ENCODE results near the gene FMN2.

Gene FMN2

DNA sequence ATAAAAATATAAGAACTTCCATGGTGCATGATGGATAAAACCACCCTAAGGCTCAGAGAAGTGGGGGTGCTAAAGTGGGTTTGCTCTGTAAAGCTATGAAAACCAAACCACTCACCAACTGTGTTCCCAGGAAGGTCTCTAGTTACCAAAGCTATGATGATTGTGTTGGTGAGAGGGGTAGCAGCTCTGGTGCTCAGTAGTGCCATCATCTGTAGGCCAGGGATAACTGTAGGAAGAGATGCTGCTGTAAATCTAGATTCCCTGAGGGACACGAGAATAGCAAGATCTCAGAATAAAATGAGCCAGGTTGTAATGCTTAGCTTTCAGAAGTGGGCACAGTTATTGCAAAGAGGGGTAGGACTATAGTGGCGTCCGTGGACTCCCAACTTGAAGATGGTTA lies 395.8 kb downstream of the FMN2 start:
- H3K4me3 ChIP-seq (replicated peaks; ENCODE audit: insufficient read depth, low read length) = no peak overlapping the region
- TF ChIP-seq CTCF (IDR thresholded peaks at IDR 0.05; ENCODE audit: insufficient read depth, low read length) (no peak), POLR2AphosphoS5 (IDR thresholded peaks at IDR 0.05; ENCODE audit: low read depth) (no peak), SPI1 (IDR thresholded peaks at IDR 0.05; ENCODE audit: borderline replicate concordance, low read depth) (no peak), GABPA (IDR thresholded peaks at IDR 0.05; ENCODE audit: low read depth) (no peak)
- TF ChIP-seq, protein P1, sequence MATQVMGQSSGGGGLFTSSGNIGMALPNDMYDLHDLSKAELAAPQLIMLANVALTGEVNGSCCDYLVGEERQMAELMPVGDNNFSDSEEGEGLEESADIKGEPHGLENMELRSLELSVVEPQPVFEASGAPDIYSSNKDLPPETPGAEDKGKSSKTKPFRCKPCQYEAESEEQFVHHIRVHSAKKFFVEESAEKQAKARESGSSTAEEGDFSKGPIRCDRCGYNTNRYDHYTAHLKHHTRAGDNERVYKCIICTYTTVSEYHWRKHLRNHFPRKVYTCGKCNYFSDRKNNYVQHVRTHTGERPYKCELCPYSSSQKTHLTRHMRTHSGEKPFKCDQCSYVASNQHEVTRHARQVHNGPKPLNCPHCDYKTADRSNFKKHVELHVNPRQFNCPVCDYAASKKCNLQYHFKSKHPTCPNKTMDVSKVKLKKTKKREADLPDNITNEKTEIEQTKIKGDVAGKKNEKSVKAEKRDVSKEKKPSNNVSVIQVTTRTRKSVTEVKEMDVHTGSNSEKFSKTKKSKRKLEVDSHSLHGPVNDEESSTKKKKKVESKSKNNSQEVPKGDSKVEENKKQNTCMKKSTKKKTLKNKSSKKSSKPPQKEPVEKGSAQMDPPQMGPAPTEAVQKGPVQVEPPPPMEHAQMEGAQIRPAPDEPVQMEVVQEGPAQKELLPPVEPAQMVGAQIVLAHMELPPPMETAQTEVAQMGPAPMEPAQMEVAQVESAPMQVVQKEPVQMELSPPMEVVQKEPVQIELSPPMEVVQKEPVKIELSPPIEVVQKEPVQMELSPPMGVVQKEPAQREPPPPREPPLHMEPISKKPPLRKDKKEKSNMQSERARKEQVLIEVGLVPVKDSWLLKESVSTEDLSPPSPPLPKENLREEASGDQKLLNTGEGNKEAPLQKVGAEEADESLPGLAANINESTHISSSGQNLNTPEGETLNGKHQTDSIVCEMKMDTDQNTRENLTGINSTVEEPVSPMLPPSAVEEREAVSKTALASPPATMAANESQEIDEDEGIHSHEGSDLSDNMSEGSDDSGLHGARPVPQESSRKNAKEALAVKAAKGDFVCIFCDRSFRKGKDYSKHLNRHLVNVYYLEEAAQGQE (IDR thresholded peaks at IDR 0.05; ENCODE audit: insufficient replicate concordance, low read depth) = no peak
- no peak overlapping the region for H3K27ac ChIP-seq (replicated peaks)
- no peaks in the 10 kb centered on the region for H3K27me3 ChIP-seq (ENCODE audit: insufficient read depth, poor library complexity, severe bottlenecking)
- no peak for DNase-seq (ENCODE audit: low read depth in 1 of 2, low spot score in 1 of 2)

- H3K4me3 ChIP-seq (replicated peaks; ENCODE audit: insufficient read depth, low read length) = no peak overlapping the region
- DNase-seq (ENCODE audit: low read depth in 1 of 2, low spot score in 1 of 2) = no peak
- H3K27me3 ChIP-seq (ENCODE audit: insufficient read depth, poor library complexity, severe bottlenecking) = no peaks in the 10 kb centered on the region
- TF ChIP-seq, protein P1 (IDR thresholded peaks at IDR 0.05; ENCODE audit: insufficient replicate concordance, low read depth) = no peak
- TF ChIP-seq POLR2AphosphoS5 (IDR thresholded peaks at IDR 0.05; ENCODE audit: low read depth) = no peak
- no peak for TF ChIP-seq GABPA (IDR thresholded peaks at IDR 0.05; ENCODE audit: low read depth)
- TF ChIP-seq CTCF (IDR thresholded peaks at IDR 0.05; ENCODE audit: insufficient read depth, low read length) = no peak
- TF ChIP-seq SPI1 (IDR thresholded peaks at IDR 0.05; ENCODE audit: borderline replicate concordance, low read depth) = no peak
- no peak overlapping the region for H3K27ac ChIP-seq (replicated peaks)
Observed at GRCh38 chr1:240491156-240491555, 399.5 kb downstream of the FMN2 start.

DNA sequence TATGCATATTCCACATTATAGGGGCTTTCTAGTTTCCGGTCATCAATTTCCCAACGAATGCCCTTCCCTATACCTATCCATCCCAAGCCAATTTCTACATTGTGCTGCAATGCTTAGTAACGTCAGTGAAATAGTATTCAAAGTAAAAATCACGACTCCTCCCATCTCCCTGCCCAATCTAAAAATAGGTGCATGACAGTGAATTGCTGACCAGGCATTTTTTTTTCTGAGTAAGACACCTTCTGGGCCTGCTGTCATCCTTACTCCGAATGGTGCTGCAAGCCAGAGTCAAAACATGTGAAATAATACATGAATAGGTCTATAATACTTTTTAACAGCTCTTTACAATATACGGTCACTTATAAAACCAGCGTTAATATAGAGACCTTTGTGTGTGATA lies 400.1 kb downstream of the FMN2 start:
- Histone ChIP-seq H3K4me3 (replicated peaks; ENCODE audit: insufficient read depth, low read length) (no peak overlapping the region), H3K27me3 (ENCODE audit: insufficient read depth, poor library complexity, severe bottlenecking) (no peaks in the 10 kb centered on the region), H3K27ac (replicated peaks) (no peak overlapping the region)
- no peak for DNase-seq (ENCODE audit: low read depth in 1 of 2, low spot score in 1 of 2)
- TF ChIP-seq GABPA (IDR thresholded peaks at IDR 0.05; ENCODE audit: low read depth) (no peak), SPI1 (IDR thresholded peaks at IDR 0.05; ENCODE audit: borderline replicate concordance, low read depth) (no peak)

DNA sequence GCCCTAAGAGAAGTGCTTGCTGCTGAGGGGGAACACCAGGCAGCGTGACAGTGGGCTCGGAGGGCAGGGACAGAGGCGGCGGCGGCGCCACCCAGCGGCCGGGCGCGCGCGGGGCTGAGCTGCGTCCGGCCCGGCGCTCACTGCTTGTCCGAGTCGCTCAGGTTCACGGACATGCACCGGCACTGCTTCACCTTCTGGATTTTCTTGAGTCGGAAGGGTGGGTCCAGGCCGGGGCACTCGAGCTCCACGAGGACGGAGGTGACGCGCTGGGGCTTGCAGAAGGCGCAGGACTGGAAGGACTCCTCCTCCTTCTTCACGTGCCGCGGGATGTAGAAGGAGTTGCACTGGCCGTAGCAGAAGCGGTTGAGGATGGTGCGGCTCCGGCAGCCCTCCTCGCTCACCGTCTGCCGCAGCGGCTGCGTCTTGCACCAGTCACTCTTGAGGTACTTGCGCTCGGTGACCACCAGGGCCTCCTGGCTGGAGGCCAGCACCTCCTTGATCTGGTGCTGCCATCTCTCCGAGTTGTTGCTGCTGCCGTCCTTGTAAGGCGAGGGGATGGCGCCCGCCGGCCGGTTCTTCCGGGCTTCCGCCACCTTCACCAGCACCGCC lies 401.3 kb downstream of the FMN2 start:
- Histone ChIP-seq H3K27ac (replicated peaks) (no peak overlapping the region), H3K4me3 (replicated peaks; ENCODE audit: insufficient read depth, low read length) (no peak overlapping the region), H3K27me3 (ENCODE audit: insufficient read depth, poor library complexity, severe bottlenecking) (no peaks in the 10 kb centered on the region)
- TF ChIP-seq GABPA (IDR thresholded peaks at IDR 0.05; ENCODE audit: low read depth) = no peak
- TF ChIP-seq CTCF (IDR thresholded peaks at IDR 0.05; ENCODE audit: insufficient read depth, low read length) = no peak
- TF ChIP-seq, protein P1 (IDR thresholded peaks at IDR 0.05; ENCODE audit: insufficient replicate concordance, low read depth) = no peak
- TF ChIP-seq SPI1 (IDR thresholded peaks at IDR 0.05; ENCODE audit: borderline replicate concordance, low read depth) = no peak
- TF ChIP-seq POLR2AphosphoS5 (IDR thresholded peaks at IDR 0.05; ENCODE audit: low read depth) = no peak
- DNase-seq (ENCODE audit: low read depth in 1 of 2, low spot score in 1 of 2) = no peak
